Thoracic aorta (tissue), 2 donors: Measurements from ENCODE around the gene MEIKIN. TPM values are rescaled to one million over a fixed set of nuclear protein-coding genes. Genes with fewer than 3 reads are reported as not detected.

Source experiments
- ATAC-seq: fragments of 150-250 bp; one replicate; pipeline ENCODE4 v1.8.0; 2017; ENCODE audit warnings: low read depth; ENCODE audit not compliant: insufficient number of reproducible peaks, low FRiP score
- DNase-seq: peaks from one replicate; pipeline ENCODE4 v3.0.0-alpha.2; 2020; ENCODE audit warnings: low spot score
- H3K27ac ChIP-seq, 2 donors: fragments of 200-600 bp; sonication (generic); 1 replicate in 1 of 2; 2 replicates in 1 of 2; pipeline ENCODE4 v1.5.1; 2016; ENCODE audit warnings: mild to moderate bottlenecking in 2 of 2, moderate library complexity in 2 of 2
- H3K27me3 ChIP-seq: fragments of 200-600 bp; sonication (generic); replicated peaks from 2 replicates; pipeline ENCODE4 v1.6.0; 2016; ENCODE audit warnings: mild to moderate bottlenecking; ENCODE audit not compliant: insufficient read depth
- H3K36me3 ChIP-seq: fragments of 200-600 bp; sonication (generic); one replicate; pipeline ENCODE4 v1.5.1; 2016
- H3K4me1 ChIP-seq, 2 donors: fragments of 200-600 bp; sonication (generic); 1 replicate in 1 of 2; 2 replicates in 1 of 2; pipeline versions ENCODE4 v1.5.1 to v1.6.0; 2016; ENCODE audit warnings: low read depth in 2 of 2, mild to moderate bottlenecking in 1 of 2; ENCODE audit not compliant: control insufficient read depth in 1 of 2
- H3K4me3 ChIP-seq: fragments of 200-600 bp; sonication (generic); 2 replicates; pipeline ENCODE4 v1.5.1; 2016; ENCODE audit warnings: mild to moderate bottlenecking
- H3K9me3 ChIP-seq: fragments of 200-600 bp; sonication (generic); 2 replicates; pipeline ENCODE4 v1.5.1; 2016
- CTCF ChIP-seq: fragments of 200-600 bp; sonication (generic); IDR thresholded peaks from one replicate; pipeline ENCODE4 v1.5.1; 2019; ENCODE audit warnings: antibody characterized with exemption
- total RNA-seq, 2 donors: library from RNA; depleted of rRNA; stranded (reverse); fragments of >200 nt; gene quantifications; one replicate each; pipeline versions ENCODE4 v1.1.0 to v1.2.3, GENCODE V29; 2016

The MEIKIN gene
- total RNA-seq, 2 donors from 2014 or later: not detected

GRCh38 chr5:131959906-131960305, 14.4 kb upstream of the MEIKIN start:
- Histone ChIP-seq H3K27ac (no peak overlapping the region), H3K36me3 (no peaks in the 10 kb centered on the region), H3K4me1 (no peaks in the 10 kb centered on the region), H3K4me3 (no peak overlapping the region), H3K9me3 (no peaks in the 10 kb centered on the region), H3K27me3 (no peaks in the 10 kb centered on the region)
- TF ChIP-seq CTCF: no peak
- ATAC-seq: no peak
- DNase-seq: no peak

- Histone ChIP-seq H3K36me3 (no peaks in the 10 kb centered on the region), H3K4me3 (no peak overlapping the region), H3K4me1 (no peaks in the 10 kb centered on the region), H3K27me3 (no peaks in the 10 kb centered on the region), H3K9me3 (no peaks in the 10 kb centered on the region), H3K27ac (no peak overlapping the region)
- no peak for ATAC-seq
- no peak for TF ChIP-seq CTCF
- DNase-seq: no peak
Measured at GRCh38 chr5:131959136-131959535, 13.7 kb upstream of the MEIKIN start.

GRCh38 chr5:131957721-131958441, 12.4 kb upstream of the MEIKIN start:
- ATAC-seq (no peak), DNase-seq (no peak)
- Histone ChIP-seq H3K4me1 (no peaks in the 10 kb centered on the region), H3K36me3 (no peaks in the 10 kb centered on the region), H3K4me3 (no peak overlapping the region), H3K27me3 (no peaks in the 10 kb centered on the region), H3K27ac (no peak overlapping the region), H3K9me3 (no peaks in the 10 kb centered on the region)
- TF ChIP-seq CTCF: no peak

- no peak for TF ChIP-seq CTCF
- Histone ChIP-seq H3K36me3 (no peaks in the 10 kb centered on the region), H3K27me3 (no peaks in the 10 kb centered on the region), H3K4me1 (no peaks in the 10 kb centered on the region), H3K9me3 (no peaks in the 10 kb centered on the region), H3K4me3 (no peak overlapping the region), H3K27ac (no peak overlapping the region)
- no peak for DNase-seq
- ATAC-seq: no peak
Measured at GRCh38 chr5:131953969-131954368, 8.5 kb upstream of the MEIKIN start.

GRCh38 chr5:131952301-131952857, 6.9 kb upstream of the MEIKIN start:
- Histone ChIP-seq H3K4me1 (no peaks in the 10 kb centered on the region), H3K4me3 (no peak overlapping the region), H3K36me3 (no peaks in the 10 kb centered on the region), H3K27ac (no peak overlapping the region), H3K9me3 (no peaks in the 10 kb centered on the region), H3K27me3 (no peaks in the 10 kb centered on the region)
- ATAC-seq: no peak
- DNase-seq: no peak
- TF ChIP-seq CTCF: no peak
